ENCODE results near the gene GNLY.

The GNLY gene

DNA sequence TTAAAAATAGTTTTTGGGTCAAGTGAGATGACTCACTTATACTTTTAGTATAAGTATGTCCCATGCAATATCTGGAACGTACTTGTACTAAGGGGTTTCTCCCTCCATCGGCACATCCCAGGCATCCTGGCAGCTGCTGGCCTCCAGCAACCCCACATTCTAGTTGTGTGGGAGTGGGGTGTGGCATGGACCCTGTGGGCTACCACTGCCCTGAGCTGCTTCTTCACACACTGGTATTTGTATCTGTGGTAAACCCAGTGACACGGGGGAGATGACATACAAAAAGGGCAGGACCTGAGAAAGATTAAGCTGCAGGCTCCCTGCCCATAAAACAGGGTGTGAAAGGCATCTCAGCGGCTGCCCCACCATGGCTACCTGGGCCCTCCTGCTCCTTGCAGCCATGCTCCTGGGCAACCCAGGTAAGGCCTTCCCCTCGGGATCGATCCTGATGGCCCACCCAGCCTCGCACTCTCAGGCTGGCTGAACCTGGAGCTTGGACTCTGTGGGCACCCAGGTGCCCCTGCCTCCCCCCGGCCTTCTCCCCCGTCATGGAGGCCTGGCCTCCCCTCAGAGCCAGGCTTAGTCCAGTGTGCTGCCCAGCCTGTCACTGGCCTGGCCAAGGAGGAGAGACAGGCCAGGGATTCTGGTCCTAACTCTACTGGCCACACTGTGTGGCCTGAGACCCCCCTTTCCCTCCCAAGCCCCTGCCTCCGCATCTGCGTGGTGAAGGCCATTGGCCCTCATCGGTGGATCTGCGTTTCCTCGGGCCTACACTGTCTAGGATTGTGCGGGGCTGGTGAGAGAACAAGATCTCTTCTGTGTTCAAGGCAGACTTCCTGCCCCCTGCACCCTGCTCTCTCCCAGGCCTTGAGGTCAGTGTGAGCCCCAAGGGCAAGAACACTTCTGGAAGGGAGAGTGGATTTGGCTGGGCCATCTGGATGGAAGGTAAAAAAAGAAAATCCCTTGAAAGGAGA is at the start of gene GNLY:
GNLY (plus strand) TSS at position 307 of the 974 bp plus-strand sequence; CDS start at position 368, 61 bp downstream.
- DNase-seq (ENCODE audit: low read depth), result no peak
- H3K4me3 ChIP-seq (ENCODE audit: low read depth, low read length), result no peak within 1 kb of the TSS
- TF ChIP-seq, protein P1, sequence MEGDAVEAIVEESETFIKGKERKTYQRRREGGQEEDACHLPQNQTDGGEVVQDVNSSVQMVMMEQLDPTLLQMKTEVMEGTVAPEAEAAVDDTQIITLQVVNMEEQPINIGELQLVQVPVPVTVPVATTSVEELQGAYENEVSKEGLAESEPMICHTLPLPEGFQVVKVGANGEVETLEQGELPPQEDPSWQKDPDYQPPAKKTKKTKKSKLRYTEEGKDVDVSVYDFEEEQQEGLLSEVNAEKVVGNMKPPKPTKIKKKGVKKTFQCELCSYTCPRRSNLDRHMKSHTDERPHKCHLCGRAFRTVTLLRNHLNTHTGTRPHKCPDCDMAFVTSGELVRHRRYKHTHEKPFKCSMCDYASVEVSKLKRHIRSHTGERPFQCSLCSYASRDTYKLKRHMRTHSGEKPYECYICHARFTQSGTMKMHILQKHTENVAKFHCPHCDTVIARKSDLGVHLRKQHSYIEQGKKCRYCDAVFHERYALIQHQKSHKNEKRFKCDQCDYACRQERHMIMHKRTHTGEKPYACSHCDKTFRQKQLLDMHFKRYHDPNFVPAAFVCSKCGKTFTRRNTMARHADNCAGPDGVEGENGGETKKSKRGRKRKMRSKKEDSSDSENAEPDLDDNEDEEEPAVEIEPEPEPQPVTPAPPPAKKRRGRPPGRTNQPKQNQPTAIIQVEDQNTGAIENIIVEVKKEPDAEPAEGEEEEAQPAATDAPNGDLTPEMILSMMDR (IDR thresholded peaks at IDR 0.05; ENCODE audit: insufficient read depth, low read depth, low read length, missing control alignments), result no peak

DNA sequence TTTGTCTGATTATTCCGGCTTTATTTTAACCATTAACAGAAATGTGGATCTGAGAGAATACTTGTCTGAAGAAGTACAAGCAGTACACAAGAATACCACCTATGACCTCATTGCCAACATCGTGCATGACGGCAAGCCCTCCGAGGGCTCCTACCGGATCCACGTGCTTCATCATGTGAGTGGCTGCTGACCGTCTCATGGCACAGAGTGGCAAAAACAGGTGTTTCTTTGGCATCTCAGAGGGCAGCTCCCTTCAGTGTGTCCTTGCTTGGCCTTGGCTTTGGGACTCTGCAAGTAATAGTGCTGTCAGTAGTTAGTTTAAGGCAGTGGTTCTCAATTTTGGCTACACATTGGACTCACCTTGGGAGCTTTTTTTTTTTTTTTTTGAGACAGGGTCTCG is 49.2 kb upstream of the GNLY start:
- TF ChIP-seq, protein P1 (IDR thresholded peaks at IDR 0.05; ENCODE audit: insufficient read depth, low read depth, low read length, missing control alignments), result no peak
- no peak overlapping the region for H3K4me3 ChIP-seq (ENCODE audit: low read depth, low read length)
- DNase-seq (ENCODE audit: low read depth), result no peak

DNA sequence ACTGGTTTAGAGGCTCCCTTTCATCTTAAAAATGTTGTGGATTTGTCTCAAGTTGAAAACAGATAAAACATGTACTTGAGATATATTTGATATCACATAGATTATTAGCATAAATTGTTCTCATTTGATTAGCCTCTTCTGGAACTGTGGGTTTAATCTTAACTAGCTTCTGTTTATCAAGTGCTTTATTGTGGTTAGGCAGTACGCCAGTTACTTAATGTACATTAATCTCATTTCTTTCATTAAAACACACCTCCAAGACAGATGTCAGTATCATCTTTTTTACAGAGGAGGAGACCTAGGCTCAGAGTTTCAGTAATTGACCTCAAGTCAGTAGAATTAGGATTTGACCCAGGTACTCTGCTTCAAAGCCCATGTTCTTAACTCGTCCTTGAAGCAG is 48.0 kb upstream of the GNLY start:
- no peak overlapping the region for H3K4me3 ChIP-seq (ENCODE audit: low read depth, low read length)
- DNase-seq (ENCODE audit: low read depth), result no peak
- TF ChIP-seq, protein P1 (IDR thresholded peaks at IDR 0.05; ENCODE audit: insufficient read depth, low read depth, low read length, missing control alignments), result no peak

DNA sequence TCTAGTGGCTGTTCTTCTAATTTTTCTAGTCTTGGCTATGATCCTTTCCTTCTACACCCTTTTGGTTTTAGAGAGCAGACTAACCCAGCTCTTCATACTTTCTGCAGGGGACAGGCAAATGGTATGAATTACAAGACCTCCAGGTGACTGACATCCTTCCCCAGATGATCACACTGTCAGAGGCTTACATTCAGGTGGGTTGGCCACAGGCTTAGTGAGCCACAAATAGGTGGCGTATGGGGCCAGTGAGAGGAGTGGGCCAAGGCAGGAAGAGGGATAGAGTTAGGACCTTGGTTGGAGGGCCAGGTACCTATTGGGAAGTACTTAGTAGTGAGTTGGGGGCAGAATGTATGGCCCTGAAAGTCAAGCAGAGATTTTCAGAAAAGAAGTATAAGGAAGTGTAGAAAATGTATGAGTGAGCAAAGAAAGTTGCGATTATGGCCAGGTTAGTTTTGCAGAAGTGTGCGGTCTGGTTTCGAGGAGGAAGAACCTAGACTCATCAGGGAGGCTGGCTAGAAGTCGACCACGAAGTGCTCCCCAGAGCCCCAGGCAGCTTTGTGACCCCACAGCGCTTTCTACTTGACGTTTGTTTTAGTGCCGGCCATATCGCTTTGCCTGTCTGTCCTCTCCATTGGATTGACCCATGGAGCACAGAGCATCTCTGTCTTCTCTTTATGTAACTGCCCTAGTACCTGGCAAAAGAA is 46.2 kb upstream of the GNLY start:
- TF ChIP-seq, protein P1 (IDR thresholded peaks at IDR 0.05; ENCODE audit: insufficient read depth, low read depth, low read length, missing control alignments), result no peak
- no peak overlapping the region for H3K4me3 ChIP-seq (ENCODE audit: low read depth, low read length)
- peak; percentile 27 for DNase-seq (ENCODE audit: low read depth)

DNA sequence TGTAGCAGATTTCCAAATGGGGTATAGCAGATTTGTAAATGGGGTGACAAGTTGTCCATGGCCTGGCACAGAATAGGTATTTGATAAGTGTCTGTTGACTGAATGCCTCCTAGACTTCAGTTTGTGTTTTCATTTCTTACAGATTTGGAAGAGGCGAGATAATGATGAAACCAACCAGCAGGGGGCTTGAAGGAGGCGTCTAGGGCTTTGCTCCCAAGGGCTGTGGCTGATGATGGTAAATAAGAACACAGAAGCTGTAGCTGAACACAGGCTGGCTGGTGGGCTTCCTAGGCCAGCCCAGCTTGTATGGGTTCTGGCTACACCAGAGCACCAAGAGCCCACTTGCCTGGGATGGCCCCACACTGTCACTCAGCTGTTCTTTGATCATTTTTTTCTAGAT is 45.5 kb upstream of the GNLY start:
- no peak overlapping the region for H3K4me3 ChIP-seq (ENCODE audit: low read depth, low read length)
- TF ChIP-seq, protein P1 (IDR thresholded peaks at IDR 0.05; ENCODE audit: insufficient read depth, low read depth, low read length, missing control alignments), result peak; percentile 38
- peak; percentile 46 for DNase-seq (ENCODE audit: low read depth)

DNA sequence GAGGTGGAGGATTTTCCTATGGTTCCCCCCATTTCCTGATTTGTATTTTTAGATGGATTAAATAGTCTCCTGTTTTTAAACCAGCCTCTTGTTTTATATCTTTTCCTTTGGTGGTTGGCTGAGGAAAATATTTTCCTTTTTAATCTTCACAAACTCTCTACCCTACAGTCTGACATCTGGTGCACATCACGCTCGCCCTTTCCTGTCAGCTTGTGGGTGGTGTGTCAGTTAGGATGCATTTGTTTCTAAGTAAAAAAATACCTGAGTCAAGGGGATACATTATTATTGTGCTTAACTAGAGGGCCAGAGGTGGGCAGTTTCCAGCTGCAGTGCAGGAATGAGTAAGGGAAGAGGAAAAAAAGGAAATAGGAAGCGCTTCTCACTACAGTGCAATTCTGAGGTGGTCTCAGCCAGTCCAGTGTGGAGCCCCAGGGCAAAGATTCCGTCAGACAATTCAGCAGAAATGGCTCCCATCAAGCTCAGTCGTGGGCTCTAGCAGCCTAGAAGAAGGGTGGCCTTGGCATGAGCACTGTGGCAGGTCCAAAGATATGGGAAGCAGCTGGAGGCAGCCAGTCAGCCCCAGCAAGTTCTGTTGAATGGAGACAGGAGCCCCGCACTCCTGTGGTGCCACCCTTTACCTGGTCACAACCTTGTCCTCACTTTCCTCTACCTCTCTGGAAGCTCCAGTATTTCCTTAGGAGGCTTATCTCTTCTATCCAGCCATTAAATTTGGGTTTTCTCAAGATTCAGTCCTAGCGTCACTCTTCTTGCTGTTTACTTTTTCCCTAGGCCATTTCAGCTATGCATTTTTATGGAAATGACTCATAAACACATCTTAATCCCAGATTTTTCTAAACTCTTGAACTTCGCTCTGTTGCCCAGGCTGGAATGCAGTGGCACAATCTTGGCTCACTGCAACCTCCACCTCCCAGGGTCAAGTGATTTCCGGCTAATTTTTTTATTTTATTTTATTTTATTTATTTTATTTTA is 44.7 kb upstream of the GNLY start:
- no peak for DNase-seq (ENCODE audit: low read depth)

More for the DNA sequence above, 44.7 kb upstream of the GNLY start:
- TF ChIP-seq, protein P1 (IDR thresholded peaks at IDR 0.05; ENCODE audit: insufficient read depth, low read depth, low read length, missing control alignments), result no peak
- no peak overlapping the region for H3K4me3 ChIP-seq (ENCODE audit: low read depth, low read length)
